ENCODE data around the gene LSM10.

GRCh38 chr1:36397083-36397377 is 678 bp downstream of the LSM10 start:
- TF ChIP-seq CTCF (conservative IDR thresholded peaks at IDR 0.05; ENCODE audit: low read depth, low read length) (no peak), USF2 (IDR thresholded peaks at IDR 0.05; ENCODE audit: low read depth, low read length) (no peak), POLR2A (IDR thresholded peaks at IDR 0.05; ENCODE audit: low read depth, low read length) (no peak), CEBPB (IDR thresholded peaks at IDR 0.05; ENCODE audit: low read depth, low read length) (no peak), MAZ (IDR thresholded peaks at IDR 0.05; ENCODE audit: borderline replicate concordance, low read depth, low read length) (0 out of 2 replicates have a peak, but pooled peaks have one; percentile 13), RCOR1 (IDR thresholded peaks at IDR 0.05; ENCODE audit: insufficient replicate concordance, low read length) (no peak), NFE2L2 (IDR thresholded peaks at IDR 0.05; ENCODE audit: low read depth, low read length) (no peak), MXI1 (IDR thresholded peaks at IDR 0.05; ENCODE audit: borderline replicate concordance, low read depth, low read length) (no peak), FOS (IDR thresholded peaks at IDR 0.05; ENCODE audit: low read depth, low read length) (no peak), RFX5 (IDR thresholded peaks at IDR 0.05; ENCODE audit: low read depth, low read length) (no peak), MAFK (IDR thresholded peaks at IDR 0.05; ENCODE audit: low read depth, low read length) (no peak), ELK1 (IDR thresholded peaks at IDR 0.05; ENCODE audit: borderline replicate concordance, low read depth, low read length) (no peak)
